Colonic mucosa (tissue), 4 donors: Measurements from ENCODE around the gene GRM5. TPM values are rescaled to one million over a fixed set of nuclear protein-coding genes. Genes with fewer than 3 reads are reported as not detected.

ENCODE experiments used
- DNase-seq: peaks from one replicate; pipeline ENCODE4 v3.0.0-alpha.2; 2020
- H3K27ac ChIP-seq: fragments of 200-600 bp; one replicate; pipeline ENCODE4 v1.8.0; 2021
- H3K27me3 ChIP-seq: fragments of 200-600 bp; one replicate; pipeline ENCODE4 v1.8.0; 2021
- H3K36me3 ChIP-seq: fragments of 200-600 bp; one replicate; pipeline ENCODE4 v1.8.0; 2021
- H3K4me1 ChIP-seq: fragments of 200-600 bp; one replicate; pipeline ENCODE4 v1.8.0; 2021; ENCODE audit warnings: mild to moderate bottlenecking
- H3K4me3 ChIP-seq: fragments of 200-600 bp; one replicate; pipeline ENCODE4 v1.8.0; 2021
- H3K9ac ChIP-seq, 2 donors: one replicate each; pipeline ENCODE4 v1.7.0; 2013; ENCODE audit warnings: control low read depth in 2 of 2, low read depth in 2 of 2, low read length in 2 of 2
- H3K9me3 ChIP-seq: fragments of 200-600 bp; one replicate; pipeline ENCODE4 v1.8.0; 2021
- intact Hi-C: fragments of 100-400 bp; cut with DNase I; formaldehyde crosslinking; loops from one replicate; pipeline ENCODE4 v1.14.1; 2022
- total RNA-seq, 2 donors: library from RNA; stranded (reverse); fragmentation: NEBNext Ultra II Directional in 1 of 2; extraction: Animal tissue kit (Norgen Biotek cat#: 25700) in 1 of 2; gene quantifications; one replicate each; pipeline ENCODE4 v1.2.1, GENCODE V29; 2021
- TF ChIP-seq, protein P1 (sequence below): fragments of 200-600 bp; IDR thresholded peaks from one replicate; pipeline ENCODE4 v1.8.0; 2022; ENCODE audit warnings: antibody characterized with exemption, mild to moderate bottlenecking
- donor health status: healthy.
- donor health status: DM: no; HTN: no; CAD: no.
- donor health status: DM: no; HTN: no; CAD: no.

Gene GRM5
- total RNA-seq, 2 donors from 2014 or later, result not detected

DNA sequence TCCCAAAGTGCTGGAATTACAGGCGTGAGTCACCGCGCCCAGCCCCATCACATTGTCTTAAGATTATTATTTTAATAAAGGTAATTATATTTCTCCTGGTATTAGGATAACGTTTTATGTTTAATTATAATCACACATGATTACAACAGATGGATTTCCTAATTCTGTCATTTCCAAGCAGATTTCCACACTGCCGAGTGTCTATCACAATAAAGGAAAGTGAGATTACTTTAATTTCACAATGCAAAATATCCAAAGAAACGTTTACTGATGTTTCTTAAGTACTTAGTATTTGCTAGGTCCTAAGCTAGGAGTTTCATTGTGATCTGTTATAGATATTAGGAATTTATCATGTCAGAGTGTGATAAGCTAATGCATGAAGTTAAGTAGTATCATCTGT lies 524.8 kb downstream of the GRM5 start:
- H3K27me3 ChIP-seq, result no peaks in the 10 kb centered on the region
- H3K4me3 ChIP-seq, result no peak overlapping the region
- no peak overlapping the region for H3K27ac ChIP-seq
- DNase-seq, result no peak
- H3K4me1 ChIP-seq, result no peaks in the 10 kb centered on the region
- no peaks in the 10 kb centered on the region for H3K36me3 ChIP-seq
- H3K9ac ChIP-seq, result no peak overlapping the region
- no peaks in the 10 kb centered on the region for H3K9me3 ChIP-seq
- intact Hi-C loops, result loop anchor here (5.0 kb wide), 1 partner anchor 1189 kb away; no protein-coding TSS in a partner anchor
- TF ChIP-seq, protein P1, sequence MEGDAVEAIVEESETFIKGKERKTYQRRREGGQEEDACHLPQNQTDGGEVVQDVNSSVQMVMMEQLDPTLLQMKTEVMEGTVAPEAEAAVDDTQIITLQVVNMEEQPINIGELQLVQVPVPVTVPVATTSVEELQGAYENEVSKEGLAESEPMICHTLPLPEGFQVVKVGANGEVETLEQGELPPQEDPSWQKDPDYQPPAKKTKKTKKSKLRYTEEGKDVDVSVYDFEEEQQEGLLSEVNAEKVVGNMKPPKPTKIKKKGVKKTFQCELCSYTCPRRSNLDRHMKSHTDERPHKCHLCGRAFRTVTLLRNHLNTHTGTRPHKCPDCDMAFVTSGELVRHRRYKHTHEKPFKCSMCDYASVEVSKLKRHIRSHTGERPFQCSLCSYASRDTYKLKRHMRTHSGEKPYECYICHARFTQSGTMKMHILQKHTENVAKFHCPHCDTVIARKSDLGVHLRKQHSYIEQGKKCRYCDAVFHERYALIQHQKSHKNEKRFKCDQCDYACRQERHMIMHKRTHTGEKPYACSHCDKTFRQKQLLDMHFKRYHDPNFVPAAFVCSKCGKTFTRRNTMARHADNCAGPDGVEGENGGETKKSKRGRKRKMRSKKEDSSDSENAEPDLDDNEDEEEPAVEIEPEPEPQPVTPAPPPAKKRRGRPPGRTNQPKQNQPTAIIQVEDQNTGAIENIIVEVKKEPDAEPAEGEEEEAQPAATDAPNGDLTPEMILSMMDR, result no peak

GRCh38 chr11:88538098-88538497 lies 527.7 kb downstream of the GRM5 start:
- no peak overlapping the region for H3K4me3 ChIP-seq
- H3K9ac ChIP-seq, result no peak overlapping the region
- H3K27ac ChIP-seq, result no peak overlapping the region
- H3K9me3 ChIP-seq, result no peaks in the 10 kb centered on the region
- no peaks in the 10 kb centered on the region for H3K36me3 ChIP-seq
- no peaks in the 10 kb centered on the region for H3K4me1 ChIP-seq
- H3K27me3 ChIP-seq, result no peaks in the 10 kb centered on the region
- TF ChIP-seq, protein P1, result no peak
- intact Hi-C loops, result loop anchor here (10.0 kb wide), 1 partner anchor 423 kb away; no protein-coding TSS in a partner anchor
- DNase-seq, result no peak

- intact Hi-C loops, result loop anchor here (10.0 kb wide), 1 partner anchor 423 kb away; no protein-coding TSS in a partner anchor
- no peaks in the 10 kb centered on the region for H3K36me3 ChIP-seq
- no peak overlapping the region for H3K9ac ChIP-seq
- no peak overlapping the region for H3K4me3 ChIP-seq
- H3K9me3 ChIP-seq, result no peaks in the 10 kb centered on the region
- no peaks in the 10 kb centered on the region for H3K27me3 ChIP-seq
- TF ChIP-seq, protein P1, result no peak
- DNase-seq, result no peak
- H3K27ac ChIP-seq, result no peak overlapping the region
- no peaks in the 10 kb centered on the region for H3K4me1 ChIP-seq
Observed at GRCh38 chr11:88537613-88538012, 528.2 kb downstream of the GRM5 start.

GRCh38 chr11:88536616-88537265 lies 529.0 kb downstream of the GRM5 start:
- Histone ChIP-seq H3K9me3 (no peaks in the 10 kb centered on the region), H3K4me1 (no peaks in the 10 kb centered on the region), H3K27ac (no peak overlapping the region), H3K9ac (no peak overlapping the region), H3K27me3 (no peaks in the 10 kb centered on the region), H3K4me3 (no peak overlapping the region), H3K36me3 (no peaks in the 10 kb centered on the region)
- no peak for DNase-seq
- intact Hi-C loops, result loop anchor here (10.0 kb wide), 1 partner anchor 422 kb away; no protein-coding TSS in a partner anchor
- TF ChIP-seq, protein P1, result no peak

- no peaks in the 10 kb centered on the region for H3K27me3 ChIP-seq
- TF ChIP-seq, protein P1, result no peak
- H3K9ac ChIP-seq, result no peak overlapping the region
- no peaks in the 10 kb centered on the region for H3K4me1 ChIP-seq
- no peak overlapping the region for H3K27ac ChIP-seq
- intact Hi-C loops, result loop anchor here (10.0 kb wide), 1 partner anchor 421 kb away; no protein-coding TSS in a partner anchor
- H3K36me3 ChIP-seq, result no peaks in the 10 kb centered on the region
- H3K9me3 ChIP-seq, result no peaks in the 10 kb centered on the region
- DNase-seq, result no peak
- no peak overlapping the region for H3K4me3 ChIP-seq
Observed at GRCh38 chr11:88535916-88536547, 529.8 kb downstream of the GRM5 start.
